Stomach (tissue), 4 donors: Measurements from ENCODE around the gene PGLYRP2.

ENCODE experiments used
- CTCF ChIP-seq, 7 experiments: fragments of 450-650 bp in 4 of 7; fragments of 200-600 bp in 3 of 7; sonication (generic) in 3 of 7; IDR thresholded peaks; one replicate each; pipeline ENCODE4 v1.5.1; 2016 to 2019; ENCODE audit warnings: antibody characterized with exemption in 7 of 7, control low read depth in 2 of 7, mild to moderate bottlenecking in 1 of 7
- POLR2A ChIP-seq, 4 donors: fragments of 450-650 bp; IDR thresholded peaks; one replicate each; pipeline ENCODE4 v1.6.1; 2016; ENCODE audit warnings: antibody characterized with exemption in 4 of 4, control low read depth in 2 of 4, mild to moderate bottlenecking in 1 of 4, moderate library complexity in 1 of 4

- TF ChIP-seq CTCF (IDR thresholded peaks at IDR 0.05) (no peak), POLR2A (IDR thresholded peaks at IDR 0.05) (no peak)
These were observed 15.8 kb upstream of the PGLYRP2 start for GRCh38 chr19:15495151-15495550.
